GM13976 (cell line): ENCODE results near the gene C14orf180.

Experiments used
- DNase-seq: peaks from one replicate; pipeline ENCODE4 v3.0.0; 2012; ENCODE audit warnings: low spot score
- CTCF ChIP-seq: IDR thresholded peaks from 2 replicates; pipeline ENCODE4 v1.5.1; 2012; ENCODE audit warnings: borderline replicate concordance, mild to moderate bottlenecking; ENCODE audit not compliant: insufficient read depth; ENCODE audit errors: extremely low read depth, missing control alignments, control extremely low read depth
- in situ Hi-C: fragments of 300-500 bp; cut with MboI; formaldehyde crosslinking; loops from one replicate; pipeline ENCODE4 v1.12.0; 2022; ENCODE audit warnings: low sequenced_read_pairs, mixed read lengths, inconsistent platforms; ENCODE audit not compliant: unreplicated experiment

C14orf180 gene

GRCh38 chr14:104546591-104547309 is 32.8 kb upstream of the C14orf180 start:
- TF ChIP-seq CTCF, result no peak
- in situ Hi-C loops, result no loop called here
- DNase-seq, result no peak

GRCh38 chr14:104547310-104547997 is 32.1 kb upstream of the C14orf180 start:
- in situ Hi-C loops, result no loop called here
- TF ChIP-seq CTCF, result no peak
- no peak for DNase-seq

- no peak for DNase-seq
- in situ Hi-C loops, result no loop called here
- no peak for TF ChIP-seq CTCF
These were observed 31.4 kb upstream of the C14orf180 start for GRCh38 chr14:104547998-104548700.

GRCh38 chr14:104548802-104549535 is 30.6 kb upstream of the C14orf180 start:
- in situ Hi-C loops, result no loop called here
- no peak for DNase-seq
- no peak for TF ChIP-seq CTCF

GRCh38 chr14:104549536-104550339 is 29.8 kb upstream of the C14orf180 start:
- DNase-seq, result no peak
- TF ChIP-seq CTCF, result no peak
- in situ Hi-C loops, result no loop called here
